ENCODE data around the gene RPLP2.

The RPLP2 gene

DNA sequence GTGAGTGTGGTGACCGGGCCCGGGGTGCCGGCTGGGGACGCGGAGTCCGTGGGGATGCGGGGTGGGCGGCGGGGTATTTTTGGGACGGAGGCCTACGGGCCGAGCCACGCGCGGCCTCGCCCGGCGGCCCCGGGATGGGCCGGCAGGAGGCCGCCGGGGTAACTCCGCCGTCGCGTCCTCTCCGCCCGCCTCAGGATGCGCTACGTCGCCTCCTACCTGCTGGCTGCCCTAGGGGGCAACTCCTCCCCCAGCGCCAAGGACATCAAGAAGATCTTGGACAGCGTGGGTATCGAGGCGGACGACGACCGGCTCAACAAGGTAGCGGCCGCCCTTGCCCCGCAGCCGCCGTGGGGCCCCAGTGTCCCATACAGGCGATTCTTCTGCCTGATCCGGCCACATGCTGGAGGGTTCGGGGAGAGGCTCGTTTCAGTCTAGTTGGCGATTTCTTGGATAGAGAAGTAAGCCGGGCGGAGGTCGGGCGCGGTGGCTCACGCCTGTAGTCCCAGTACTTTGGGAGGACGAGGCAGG is 337 bp downstream of the RPLP2 start:
- CTCF ChIA-PET: interaction anchor here (1.9 to 2.0 kb wide), 2 partner anchors 9 to 11 kb away, joined by 6 to 8 read pairs; partner anchors contain the start of gene PNPLA2
- no peak for DNase-seq (ENCODE audit: extremely low spot score)
- POLR2A ChIA-PET: interaction anchor here (1.0 to 1.6 kb wide), 2 partner anchors 9 kb away, joined by 8 to 13 read pairs; partner anchors contain the start of gene PNPLA2
- TF ChIP-seq, protein P1, sequence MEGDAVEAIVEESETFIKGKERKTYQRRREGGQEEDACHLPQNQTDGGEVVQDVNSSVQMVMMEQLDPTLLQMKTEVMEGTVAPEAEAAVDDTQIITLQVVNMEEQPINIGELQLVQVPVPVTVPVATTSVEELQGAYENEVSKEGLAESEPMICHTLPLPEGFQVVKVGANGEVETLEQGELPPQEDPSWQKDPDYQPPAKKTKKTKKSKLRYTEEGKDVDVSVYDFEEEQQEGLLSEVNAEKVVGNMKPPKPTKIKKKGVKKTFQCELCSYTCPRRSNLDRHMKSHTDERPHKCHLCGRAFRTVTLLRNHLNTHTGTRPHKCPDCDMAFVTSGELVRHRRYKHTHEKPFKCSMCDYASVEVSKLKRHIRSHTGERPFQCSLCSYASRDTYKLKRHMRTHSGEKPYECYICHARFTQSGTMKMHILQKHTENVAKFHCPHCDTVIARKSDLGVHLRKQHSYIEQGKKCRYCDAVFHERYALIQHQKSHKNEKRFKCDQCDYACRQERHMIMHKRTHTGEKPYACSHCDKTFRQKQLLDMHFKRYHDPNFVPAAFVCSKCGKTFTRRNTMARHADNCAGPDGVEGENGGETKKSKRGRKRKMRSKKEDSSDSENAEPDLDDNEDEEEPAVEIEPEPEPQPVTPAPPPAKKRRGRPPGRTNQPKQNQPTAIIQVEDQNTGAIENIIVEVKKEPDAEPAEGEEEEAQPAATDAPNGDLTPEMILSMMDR (IDR thresholded peaks at IDR 0.05; ENCODE audit: control extremely low read depth, extremely low read depth, low read depth, missing control alignments): no peak

- ChIA-PET POLR2A (no interaction called here), CTCF (interaction anchor here (0.6 to 1.9 kb wide), 5 partner anchors 8 to 1720 kb away, joined by 3 to 8 read pairs (median 3); partner anchors contain the start of genes PNPLA2, POLR2L and TSPAN4)
- no peak for DNase-seq (ENCODE audit: extremely low spot score)
- TF ChIP-seq, protein P1 (IDR thresholded peaks at IDR 0.05; ENCODE audit: control extremely low read depth, extremely low read depth, low read depth, missing control alignments): no peak
Measured at GRCh38 chr11:811446-812245, 1.9 kb downstream of the RPLP2 start.

DNA sequence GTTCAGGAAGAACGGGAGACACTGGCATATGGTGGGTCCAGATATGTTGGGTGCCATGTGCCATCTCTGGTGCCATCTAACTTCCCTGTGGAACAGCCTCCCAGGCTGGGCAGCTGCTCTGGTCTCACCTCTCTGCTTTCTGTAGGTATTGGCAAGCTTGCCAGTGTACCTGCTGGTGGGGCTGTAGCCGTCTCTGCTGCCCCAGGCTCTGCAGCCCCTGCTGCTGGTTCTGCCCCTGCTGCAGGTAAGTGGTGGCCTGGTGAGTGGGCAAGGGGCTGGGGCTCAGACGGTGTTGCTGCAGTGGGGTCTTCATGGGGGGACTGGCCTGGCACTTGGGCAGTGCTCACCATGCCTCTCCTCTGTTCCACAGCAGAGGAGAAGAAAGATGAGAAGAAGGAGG is 2.6 kb downstream of the RPLP2 start:
- CTCF ChIA-PET: interaction anchor here (1.7 to 1.9 kb wide), 2 partner anchors 7 to 30 kb away, joined by 4 to 8 read pairs; partner anchors contain the start of genes PNPLA2, POLR2L and TSPAN4
- no peak for DNase-seq (ENCODE audit: extremely low spot score)
- POLR2A ChIA-PET: no interaction called here
- TF ChIP-seq, protein P1 (IDR thresholded peaks at IDR 0.05; ENCODE audit: control extremely low read depth, extremely low read depth, low read depth, missing control alignments): no peak

- ChIA-PET CTCF (interaction anchor here (0.7 to 1.7 kb wide), 2 partner anchors 10 to 29 kb away, joined by 3 to 4 read pairs; partner anchors contain the start of genes POLR2L and TSPAN4), POLR2A (no interaction called here)
- TF ChIP-seq, protein P1 (IDR thresholded peaks at IDR 0.05; ENCODE audit: control extremely low read depth, extremely low read depth, low read depth, missing control alignments): no peak
- no peak for DNase-seq (ENCODE audit: extremely low spot score)
Measured at GRCh38 chr11:813072-813455, 3.3 kb downstream of the RPLP2 start.

DNA sequence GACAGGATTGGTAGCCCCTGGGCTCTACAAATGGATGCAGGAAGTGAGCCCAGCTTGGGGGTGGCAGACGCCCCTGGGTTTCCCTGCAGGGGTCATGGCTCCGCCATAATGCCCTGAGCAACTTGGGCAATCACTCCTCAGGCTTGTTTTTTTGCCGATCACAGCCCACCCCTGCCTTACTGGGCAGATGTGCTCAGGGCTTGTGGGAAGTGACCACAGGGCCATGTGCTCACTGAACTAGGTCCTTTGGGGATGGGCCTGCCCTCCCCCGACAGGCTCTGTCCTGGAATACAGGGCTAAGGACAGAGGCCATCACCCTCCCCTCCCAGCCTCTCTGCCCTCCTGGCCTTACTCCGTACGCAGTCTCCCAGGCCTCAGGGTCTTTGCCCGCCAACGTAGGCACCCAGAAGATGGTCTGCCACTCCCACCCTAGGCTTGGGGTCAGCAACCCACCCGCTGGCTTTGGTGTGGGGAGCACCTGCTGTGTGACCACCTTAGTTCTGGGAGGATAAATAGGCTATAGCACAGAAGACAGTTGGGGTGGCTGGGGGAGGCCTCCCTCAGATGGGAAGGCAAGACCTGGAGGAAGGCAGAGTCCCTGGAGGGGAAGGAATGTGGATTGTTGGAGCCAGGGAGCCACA is 3.8 kb downstream of the RPLP2 start:
- ChIA-PET POLR2A (no interaction called here), CTCF (interaction anchor here (0.7 to 1.7 kb wide), 2 partner anchors 9 to 29 kb away, joined by 3 to 4 read pairs; partner anchors contain the start of genes POLR2L and TSPAN4)
- TF ChIP-seq, protein P1 (IDR thresholded peaks at IDR 0.05; ENCODE audit: control extremely low read depth, extremely low read depth, low read depth, missing control alignments): no peak
- no peak for DNase-seq (ENCODE audit: extremely low spot score)

- TF ChIP-seq, protein P1 (IDR thresholded peaks at IDR 0.05; ENCODE audit: control extremely low read depth, extremely low read depth, low read depth, missing control alignments): no peak
- POLR2A ChIA-PET: interaction anchor here (0.6 kb wide), 1 partner anchor 202 kb away, joined by 5 read pairs; no protein-coding TSS in a partner anchor
Measured at GRCh38 chr11:815675-816432, 6.1 kb downstream of the RPLP2 start.

More at GRCh38 chr11:815675-816432, 6.1 kb downstream of the RPLP2 start:
- DNase-seq (ENCODE audit: extremely low spot score): no peak
- CTCF ChIA-PET: no interaction called here

All from GM10248 (cell line).